Stimulated activated naive B cell treated with anti-CD40 and anti-IgM and Interleukin-4, amounts not matched to agents 10 μg/mL and 1 μg/mL and 100 μg/mL, for 72 hours (primary cell): ENCODE data around the gene DKK3.

Experiments
- ATAC-seq, 2 donors: fragments of 150-1000 bp; cut with Tn5 transposase; replicated peaks; 2 replicates each; pipeline ENCODE4 v1.10.0; 2021; ENCODE audit warnings: moderate library complexity in 1 of 2
- DNase-seq: peaks from one replicate; pipeline ENCODE4 v3.0.0; 2021
- H3K27ac Mint-ChIP-seq: one replicate; pipeline ENCODE4 v1.8.0; 2022; ENCODE audit warnings: mild to moderate bottlenecking, mixed read lengths
- H3K27me3 Mint-ChIP-seq, 2 donors: one replicate each; pipeline ENCODE4 v1.8.0; 2022; ENCODE audit warnings: mixed read lengths in 2 of 2
- H3K36me3 Mint-ChIP-seq, 2 donors: one replicate each; pipeline ENCODE4 v1.8.0; 2022; ENCODE audit warnings: mixed read lengths in 2 of 2, mild to moderate bottlenecking in 1 of 2
- H3K4me1 Mint-ChIP-seq, 2 donors: one replicate each; pipeline ENCODE4 v1.8.0; 2022; ENCODE audit warnings: mixed read lengths in 2 of 2, mild to moderate bottlenecking in 1 of 2
- H3K4me3 Mint-ChIP-seq, 2 donors: one replicate each; pipeline ENCODE4 v1.8.0; 2022; ENCODE audit warnings: mild to moderate bottlenecking in 2 of 2, mixed read lengths in 2 of 2, moderate library complexity in 1 of 2
- H3K9me3 Mint-ChIP-seq, 2 donors: one replicate each; pipeline ENCODE4 v1.8.0; 2022; ENCODE audit warnings: mixed read lengths in 2 of 2, mild to moderate bottlenecking in 1 of 2

DKK3 gene

DNA sequence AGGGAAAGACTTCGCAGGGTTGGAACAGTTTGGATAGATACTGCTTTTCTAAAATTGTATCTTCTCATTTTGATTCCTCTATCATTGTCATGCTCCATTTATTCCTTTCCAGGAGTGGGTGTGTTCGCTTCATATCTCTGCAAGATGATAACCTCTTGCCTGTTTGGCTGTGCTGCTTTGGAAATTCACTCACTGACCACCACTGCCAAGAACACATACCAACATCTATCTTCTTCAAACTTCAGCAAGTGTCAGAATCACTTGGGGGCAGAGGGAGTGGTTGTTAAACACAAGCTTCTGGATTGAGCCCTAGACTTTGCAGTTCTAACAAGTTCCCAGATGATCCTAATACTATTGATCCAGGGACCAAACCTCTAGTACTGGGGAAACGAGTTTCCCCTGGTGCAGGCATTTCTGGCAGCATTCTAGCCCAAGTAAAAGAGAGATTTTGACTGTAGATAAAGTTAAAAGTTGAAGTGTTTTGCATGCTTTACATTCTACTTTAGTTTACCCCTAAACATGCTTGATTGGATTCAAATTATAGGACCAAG, 11.5 kb upstream of the DKK3 start:
- H3K4me1 Mint-ChIP-seq, result no peaks in the 10 kb centered on the region
- no peak overlapping the region for H3K4me3 Mint-ChIP-seq
- ATAC-seq, result no peak
- no peak overlapping the region for H3K27ac Mint-ChIP-seq
- H3K27me3 Mint-ChIP-seq, result peaks cover 27% of the 10 kb centered on the region in 2 donors
- no peaks in the 10 kb centered on the region for H3K36me3 Mint-ChIP-seq
- no peak for DNase-seq
- H3K9me3 Mint-ChIP-seq, result peaks cover 10 to 14% of the 10 kb centered on the region in 2 donors

DNA sequence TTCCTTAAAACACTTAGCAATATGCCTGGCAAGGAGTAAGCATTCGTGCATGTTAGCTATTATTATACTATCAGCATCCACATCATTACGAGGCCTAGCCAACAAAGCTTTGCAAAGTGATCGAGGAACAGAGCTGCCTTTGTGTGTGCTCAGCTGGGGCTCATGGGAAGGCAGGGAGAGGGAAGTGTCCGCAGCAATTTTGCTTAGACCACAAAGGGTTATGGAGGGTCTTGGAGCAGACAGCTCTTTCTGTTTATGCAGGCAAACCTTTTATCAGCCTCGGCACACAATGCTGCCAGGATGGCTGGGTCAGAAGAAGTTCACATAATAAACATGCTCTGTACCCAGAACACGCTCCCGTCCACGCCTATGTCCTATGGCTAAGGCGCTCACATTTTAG, 10.9 kb upstream of the DKK3 start:
- H3K9me3 Mint-ChIP-seq, result peaks cover 6 to 14% of the 10 kb centered on the region in 2 donors
- H3K27ac Mint-ChIP-seq, result no peak overlapping the region
- no peaks in the 10 kb centered on the region for H3K4me1 Mint-ChIP-seq
- no peaks in the 10 kb centered on the region for H3K36me3 Mint-ChIP-seq
- peaks cover 28 to 31% of the 10 kb centered on the region in 2 donors for H3K27me3 Mint-ChIP-seq
- DNase-seq, result no peak
- no peak for ATAC-seq
- no peak overlapping the region for H3K4me3 Mint-ChIP-seq

DNA sequence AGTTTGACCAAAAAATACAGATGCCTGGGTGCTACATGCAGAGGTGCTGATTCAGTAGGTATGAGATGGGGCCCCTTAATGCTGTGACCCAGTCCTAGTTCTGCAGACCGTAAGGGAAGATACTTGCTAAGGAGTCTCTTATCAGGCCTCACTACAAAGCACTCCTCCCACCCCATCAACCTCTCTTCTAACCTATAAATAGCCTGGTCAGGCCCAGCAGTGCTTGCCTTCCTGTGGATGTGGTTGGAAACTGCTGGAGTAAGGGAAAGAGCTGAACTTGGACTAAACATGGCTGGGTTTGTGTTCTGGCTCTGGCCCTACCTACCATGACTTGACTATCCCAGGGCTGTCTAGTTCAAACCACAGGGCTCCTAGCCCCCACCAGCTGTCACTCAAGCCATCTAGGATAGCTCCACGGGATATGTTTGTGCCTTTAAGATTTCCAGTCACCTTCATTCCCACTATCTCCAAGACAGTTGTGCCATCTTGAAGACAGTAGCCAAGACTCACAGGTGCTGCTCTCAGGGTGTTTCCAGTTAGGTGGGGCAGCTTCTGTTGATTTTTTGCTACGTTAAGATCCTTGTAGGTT, 9.5 kb upstream of the DKK3 start:
- Mint-ChIP-seq H3K4me1 (peaks cover 0 to 2% of the 10 kb centered on the region in 2 donors), H3K4me3 (no peak overlapping the region), H3K36me3 (no peaks in the 10 kb centered on the region), H3K9me3 (peaks cover 0 to 7% of the 10 kb centered on the region in 2 donors), H3K27ac (no peak overlapping the region), H3K27me3 (peaks cover 33 to 42% of the 10 kb centered on the region in 2 donors)
- ATAC-seq, result no peak
- DNase-seq, result no peak

DNA sequence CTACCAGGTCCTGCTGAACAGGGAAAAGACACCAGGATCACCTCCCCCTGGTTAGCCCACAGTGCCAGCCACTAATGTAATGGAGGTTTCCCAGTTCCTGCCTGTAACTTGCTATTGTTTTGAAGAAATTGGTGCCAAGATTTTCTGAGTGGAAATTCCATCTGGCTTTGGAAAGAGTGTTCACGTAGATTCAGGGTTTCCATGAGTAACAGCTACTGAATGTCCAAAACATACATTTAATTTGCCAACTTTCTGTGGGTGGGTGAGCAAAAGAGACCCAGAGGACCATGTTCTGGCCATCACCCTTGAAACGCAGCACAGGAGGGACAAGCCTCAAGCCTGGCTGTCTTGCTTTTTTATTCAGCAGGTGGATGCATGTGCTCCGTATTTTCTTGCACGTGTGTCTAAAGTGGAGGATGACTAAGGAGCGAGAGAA, 8.8 kb upstream of the DKK3 start:
- H3K27ac Mint-ChIP-seq, result no peak overlapping the region
- DNase-seq, result no peak
- peaks cover 0 to 6% of the 10 kb centered on the region in 2 donors for H3K9me3 Mint-ChIP-seq
- no peaks in the 10 kb centered on the region for H3K36me3 Mint-ChIP-seq
- H3K27me3 Mint-ChIP-seq, result peaks cover 27 to 36% of the 10 kb centered on the region in 2 donors
- no peak for ATAC-seq
- H3K4me1 Mint-ChIP-seq, result peaks cover 0 to 2% of the 10 kb centered on the region in 2 donors
- H3K4me3 Mint-ChIP-seq, result no peak overlapping the region

DNA sequence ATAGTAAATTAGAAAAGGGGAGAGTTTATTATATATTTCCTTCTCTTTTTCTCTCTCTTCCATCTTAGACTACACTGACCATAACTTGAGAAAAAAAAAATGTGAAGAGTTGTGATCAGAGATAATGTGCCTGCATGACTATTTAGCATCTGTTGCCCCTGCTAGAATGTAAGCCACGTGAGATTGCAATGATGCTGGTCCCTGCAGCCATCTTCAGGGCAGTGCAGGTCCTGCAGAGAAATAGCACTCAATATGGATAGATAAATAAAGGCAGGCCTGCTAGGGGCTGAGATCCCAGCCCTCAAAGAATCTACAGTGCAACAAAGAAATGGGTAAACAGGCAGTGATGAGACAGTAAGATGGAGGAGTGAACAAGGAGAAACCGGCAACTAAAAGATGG, 7.8 kb upstream of the DKK3 start:
- H3K4me3 Mint-ChIP-seq, result no peak overlapping the region
- peaks cover 0 to 6% of the 10 kb centered on the region in 2 donors for H3K9me3 Mint-ChIP-seq
- H3K27ac Mint-ChIP-seq, result no peak overlapping the region
- ATAC-seq, result no peak
- peaks cover 28 to 40% of the 10 kb centered on the region in 2 donors for H3K27me3 Mint-ChIP-seq
- DNase-seq, result no peak
- no peaks in the 10 kb centered on the region for H3K36me3 Mint-ChIP-seq
- peaks cover 0 to 2% of the 10 kb centered on the region in 2 donors for H3K4me1 Mint-ChIP-seq

DNA sequence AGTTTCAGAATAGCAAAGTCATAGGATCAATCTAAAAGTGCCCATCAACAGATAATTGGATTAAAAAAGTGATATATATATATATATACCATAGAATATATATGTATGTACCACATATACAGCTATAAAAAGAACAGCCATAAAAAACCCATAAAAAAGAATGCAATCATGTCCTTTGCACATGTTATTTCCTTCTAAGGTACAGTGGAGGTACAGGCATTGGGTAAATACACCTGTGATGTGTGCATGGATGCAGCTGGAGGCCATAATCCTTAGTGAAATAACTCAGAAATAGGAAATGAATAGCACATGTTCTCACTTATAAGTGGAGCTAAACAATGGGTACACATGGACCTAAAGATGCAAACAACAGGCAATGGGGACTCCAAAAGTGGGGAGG, 7.1 kb upstream of the DKK3 start:
- H3K27ac Mint-ChIP-seq, result no peak overlapping the region
- ATAC-seq (no peak), DNase-seq (no peak)
- H3K36me3 Mint-ChIP-seq, result no peaks in the 10 kb centered on the region
- peaks cover 0 to 2% of the 10 kb centered on the region in 2 donors for H3K4me1 Mint-ChIP-seq
- no peak overlapping the region for H3K4me3 Mint-ChIP-seq
- H3K9me3 Mint-ChIP-seq, result peaks cover 0 to 6% of the 10 kb centered on the region in 2 donors
- H3K27me3 Mint-ChIP-seq, result peaks cover 35 to 44% of the 10 kb centered on the region in 2 donors

DNA sequence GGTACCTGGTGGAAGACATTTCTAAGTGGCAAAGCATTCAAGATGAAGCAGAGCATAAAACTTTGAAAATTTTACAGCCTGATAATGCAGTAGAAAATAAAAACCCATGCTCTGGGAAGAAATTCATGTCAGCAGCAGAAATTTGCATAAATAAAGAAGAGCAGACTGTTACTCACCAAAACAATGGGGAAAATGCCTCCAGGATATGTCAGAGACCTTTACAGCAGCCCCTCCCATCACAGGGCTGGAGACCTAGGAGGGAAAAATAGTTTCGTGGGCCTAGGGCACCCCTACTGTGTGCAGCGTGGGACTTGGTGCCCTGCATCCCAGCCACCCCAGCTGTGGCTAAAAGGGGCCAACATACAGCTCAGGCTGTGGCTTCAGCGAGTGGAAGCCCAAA, 5.4 kb upstream of the DKK3 start:
- H3K4me1 Mint-ChIP-seq, result peaks cover 7% of the 10 kb centered on the region in 2 donors
- peaks cover 0 to 6% of the 10 kb centered on the region in 2 donors for H3K9me3 Mint-ChIP-seq
- H3K36me3 Mint-ChIP-seq, result peaks cover 0 to 2% of the 10 kb centered on the region in 2 donors
- H3K27ac Mint-ChIP-seq, result no peak overlapping the region
- no peak overlapping the region for H3K4me3 Mint-ChIP-seq
- H3K27me3 Mint-ChIP-seq, result peaks cover 52 to 56% of the 10 kb centered on the region in 2 donors
- ATAC-seq (no peak), DNase-seq (no peak)

DNA sequence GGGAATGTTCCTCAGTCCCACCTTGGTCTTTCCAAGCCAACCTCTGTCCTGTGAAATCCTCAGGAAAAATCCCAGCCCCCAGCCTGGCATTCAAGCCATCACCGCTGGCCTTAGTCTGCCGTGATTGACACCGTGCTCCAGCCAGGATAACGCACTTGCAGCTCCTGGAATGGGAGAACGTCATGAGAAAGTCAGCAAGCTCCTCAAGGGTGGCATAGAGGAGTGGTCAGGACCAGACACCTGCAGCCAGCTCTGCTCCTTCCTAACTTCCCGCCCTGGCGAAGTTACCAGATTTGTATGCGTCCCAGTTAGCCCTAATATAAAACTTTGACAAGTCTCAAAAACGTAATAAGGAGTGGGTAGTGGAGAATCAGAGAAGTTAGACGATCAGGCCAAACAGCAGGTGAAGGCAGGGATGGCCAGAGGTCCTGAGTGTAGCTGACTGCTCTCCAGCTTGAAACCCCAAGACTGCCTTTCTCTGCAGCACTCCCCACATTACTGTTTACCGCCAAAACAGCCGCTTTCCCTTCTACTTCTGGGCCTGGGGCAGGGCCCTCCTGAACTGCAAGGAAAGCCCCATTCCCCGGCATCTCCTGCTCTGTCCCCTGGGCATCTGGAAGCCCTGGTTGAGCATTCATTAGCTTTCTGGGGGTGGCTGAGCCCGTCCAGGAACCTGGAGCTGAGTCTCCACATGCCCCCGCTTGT, 1.3 kb upstream of the DKK3 start:
- ATAC-seq (no peak), DNase-seq (no peak)
- Mint-ChIP-seq H3K36me3 (peaks cover 0 to 2% of the 10 kb centered on the region in 2 donors), H3K4me3 (peak overlapping the region; percentile 60 to 68), H3K4me1 (peaks cover 9 to 17% of the 10 kb centered on the region in 2 donors), H3K27me3 (peaks cover 69 to 71% of the 10 kb centered on the region in 2 donors), H3K9me3 (peaks cover 0 to 2% of the 10 kb centered on the region in 2 donors), H3K27ac (no peak overlapping the region)

DNA sequence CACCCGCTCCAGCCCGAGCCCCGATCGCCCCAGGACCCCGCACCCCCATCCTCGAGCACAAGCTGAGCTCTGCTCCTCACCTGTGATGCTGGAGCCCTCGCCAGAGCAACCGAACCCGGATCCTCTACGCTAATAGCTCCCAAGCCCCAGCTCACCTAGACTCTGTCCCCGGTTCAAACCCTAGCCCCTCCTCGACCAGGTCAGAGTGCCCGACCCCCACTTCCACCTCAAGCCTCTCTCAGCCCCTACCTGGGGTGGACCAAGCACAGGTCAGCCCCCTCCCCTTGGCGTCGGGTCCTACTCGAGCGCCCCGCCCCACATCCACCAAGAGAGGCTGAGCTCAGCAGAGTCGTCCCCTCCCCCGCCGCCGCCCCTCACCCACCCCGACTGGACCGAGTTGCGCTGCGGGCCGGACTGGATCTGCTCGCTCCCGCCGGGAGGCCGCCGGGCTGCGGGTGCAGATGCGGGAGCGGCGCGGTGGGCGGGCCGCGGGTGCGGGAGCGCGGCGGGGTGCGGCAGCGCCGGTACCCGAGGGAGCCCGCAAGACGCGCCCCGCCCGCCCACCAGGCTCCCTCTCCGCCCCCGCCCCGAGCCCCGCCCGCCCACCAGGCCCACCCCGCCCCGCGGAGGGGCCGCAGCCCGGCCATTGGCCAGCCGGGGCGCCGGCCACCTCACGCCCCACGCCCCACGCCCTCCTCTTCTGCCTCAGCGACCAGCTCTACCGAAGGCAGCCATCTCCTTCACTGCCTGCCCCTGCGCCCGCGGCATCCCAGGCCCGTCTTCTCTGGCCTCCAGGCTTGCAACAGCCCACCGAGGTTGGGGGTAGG, 577 bp upstream of the DKK3 start:
- Mint-ChIP-seq H3K9me3 (no peaks in the 10 kb centered on the region), H3K27me3 (peaks cover 69 to 74% of the 10 kb centered on the region in 2 donors), H3K27ac (no peak overlapping the region), H3K4me3 (peak overlapping the region; percentile 60 to 68), H3K36me3 (peaks cover 0 to 2% of the 10 kb centered on the region in 2 donors), H3K4me1 (peaks cover 9 to 17% of the 10 kb centered on the region in 2 donors)
- no peak for DNase-seq
- ATAC-seq, result no peak

DNA sequence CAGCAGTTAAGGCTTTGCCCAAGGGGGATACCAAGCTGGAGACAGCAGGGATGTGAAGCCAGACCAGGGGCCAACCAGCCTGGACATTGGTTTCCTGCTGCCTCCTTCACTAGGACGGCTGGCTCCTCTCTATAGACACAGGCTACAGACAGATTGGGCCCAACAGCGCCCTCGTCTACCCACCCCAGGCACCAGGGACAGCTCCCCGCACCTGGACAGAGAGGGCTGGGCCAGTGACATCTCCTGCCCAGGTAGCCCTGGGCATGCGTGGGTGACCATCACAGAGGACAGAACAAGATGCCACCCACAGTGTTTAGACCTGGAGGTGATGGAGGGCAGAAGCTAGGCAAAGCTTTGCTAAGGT, 1.2 kb downstream of the DKK3 start:
- DNase-seq (no peak), ATAC-seq (no peak)
- Mint-ChIP-seq H3K4me1 (peaks cover 7 to 17% of the 10 kb centered on the region in 2 donors), H3K36me3 (peaks cover 0 to 2% of the 10 kb centered on the region in 2 donors), H3K9me3 (no peaks in the 10 kb centered on the region), H3K4me3 (no peak overlapping the region), H3K27ac (no peak overlapping the region), H3K27me3 (peaks cover 72 to 80% of the 10 kb centered on the region in 2 donors)

DNA sequence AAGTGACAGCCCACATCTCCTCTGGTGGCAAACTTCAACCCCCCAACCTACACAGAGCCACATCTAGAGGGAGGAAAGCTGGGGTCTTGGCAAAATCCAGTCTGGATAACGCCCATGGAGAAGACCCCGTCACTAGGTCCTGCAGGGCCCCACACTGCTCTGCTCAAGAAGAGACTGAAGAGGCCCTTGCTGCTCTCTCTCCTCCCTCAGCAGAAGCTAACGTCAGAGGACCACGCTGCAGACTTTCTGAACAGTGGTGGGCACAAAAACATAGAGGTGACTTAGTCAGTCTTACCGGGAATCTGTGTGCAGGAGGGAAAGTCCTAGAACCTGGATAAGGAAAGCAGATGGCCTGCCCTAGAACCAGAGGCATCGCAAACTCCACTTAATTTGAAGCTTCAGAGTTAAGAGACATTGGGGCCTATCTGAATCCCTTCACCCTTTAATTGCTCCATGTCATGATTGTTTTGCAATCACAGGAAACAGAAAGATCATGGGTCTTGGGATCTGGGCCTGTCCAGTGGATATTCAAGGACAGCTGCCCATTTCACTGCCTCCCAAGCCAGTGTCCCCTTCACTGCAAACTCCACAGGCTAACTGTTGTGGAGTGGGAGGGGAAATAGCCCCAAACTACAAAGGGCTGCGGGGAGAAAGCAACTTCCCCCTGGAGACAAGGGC, 1.7 kb downstream of the DKK3 start:
- H3K4me1 Mint-ChIP-seq, result peaks cover 7 to 17% of the 10 kb centered on the region in 2 donors
- peaks cover 0 to 2% of the 10 kb centered on the region in 2 donors for H3K36me3 Mint-ChIP-seq
- no peaks in the 10 kb centered on the region for H3K9me3 Mint-ChIP-seq
- ATAC-seq (no peak), DNase-seq (no peak)
- H3K4me3 Mint-ChIP-seq, result no peak overlapping the region
- no peak overlapping the region for H3K27ac Mint-ChIP-seq
- peaks cover 68 to 80% of the 10 kb centered on the region in 2 donors for H3K27me3 Mint-ChIP-seq

DNA sequence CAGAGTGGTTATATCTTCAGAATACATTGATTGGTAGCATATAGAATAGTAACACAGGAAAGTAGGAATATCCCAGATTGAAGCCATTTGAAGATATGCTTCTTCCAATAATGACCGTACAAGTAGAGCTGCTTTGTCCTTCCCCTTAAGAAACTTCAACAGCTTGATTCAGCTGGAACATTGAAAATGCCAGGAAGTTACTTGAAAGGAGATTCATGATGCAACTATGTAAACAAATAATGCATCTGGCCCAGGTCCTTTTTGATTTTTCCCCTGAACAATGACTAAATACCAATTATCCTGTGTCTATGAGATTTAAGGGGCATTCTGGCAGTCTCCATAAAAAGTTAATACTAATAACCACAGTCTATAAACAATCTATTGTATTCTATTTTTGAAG, 3.0 kb downstream of the DKK3 start:
- H3K4me1 Mint-ChIP-seq, result peaks cover 7 to 17% of the 10 kb centered on the region in 2 donors
- ATAC-seq (no peak), DNase-seq (no peak)
- no peak overlapping the region for H3K27ac Mint-ChIP-seq
- H3K36me3 Mint-ChIP-seq, result peaks cover 0 to 2% of the 10 kb centered on the region in 2 donors
- peaks cover 63 to 71% of the 10 kb centered on the region in 2 donors for H3K27me3 Mint-ChIP-seq
- no peak overlapping the region for H3K4me3 Mint-ChIP-seq
- no peaks in the 10 kb centered on the region for H3K9me3 Mint-ChIP-seq

DNA sequence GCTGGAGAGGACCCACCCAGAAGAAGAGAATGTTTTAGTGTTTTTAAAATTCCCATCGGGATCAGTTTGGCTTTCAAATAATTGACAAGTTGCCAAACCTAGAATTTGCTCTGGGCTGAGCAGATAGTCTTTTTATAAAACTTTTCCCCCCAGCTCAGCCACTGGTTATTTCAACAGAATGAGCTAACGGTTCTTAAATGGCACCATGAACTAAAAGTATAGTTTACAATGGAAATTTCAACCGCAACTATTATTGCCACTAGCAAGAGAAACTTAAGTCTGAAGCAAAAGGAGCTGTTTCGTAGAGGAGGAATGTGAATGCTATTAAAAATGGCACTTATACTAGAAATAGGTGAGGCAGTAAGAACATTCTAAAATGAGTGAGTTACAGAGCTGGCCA, 3.4 kb downstream of the DKK3 start:
- no peaks in the 10 kb centered on the region for H3K9me3 Mint-ChIP-seq
- no peak for DNase-seq
- peaks cover 59 to 67% of the 10 kb centered on the region in 2 donors for H3K27me3 Mint-ChIP-seq
- H3K4me3 Mint-ChIP-seq, result no peak overlapping the region
- H3K36me3 Mint-ChIP-seq, result peaks cover 0 to 2% of the 10 kb centered on the region in 2 donors
- ATAC-seq, result no peak
- H3K27ac Mint-ChIP-seq, result no peak overlapping the region
- H3K4me1 Mint-ChIP-seq, result peaks cover 7 to 17% of the 10 kb centered on the region in 2 donors

DNA sequence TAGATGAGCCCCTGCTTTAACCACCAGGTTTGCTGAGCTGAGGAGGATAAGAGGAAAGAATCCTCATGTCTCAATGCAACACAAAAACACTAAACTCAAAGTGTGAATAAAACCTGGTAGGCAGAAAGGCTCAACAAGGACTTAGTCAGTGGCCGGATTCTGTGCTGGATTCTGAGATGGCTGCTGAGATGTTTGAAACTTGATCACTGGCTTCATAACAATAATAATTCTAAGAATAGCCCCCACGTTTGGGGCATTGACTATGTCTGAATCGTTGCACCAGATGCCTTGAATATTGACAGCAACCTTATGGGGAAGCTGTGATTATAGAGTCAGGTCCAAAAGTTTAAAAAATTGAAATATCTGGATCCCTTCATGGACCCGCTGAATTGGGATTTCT, 4.6 kb downstream of the DKK3 start:
- no peak overlapping the region for H3K27ac Mint-ChIP-seq
- no peak for DNase-seq
- peaks cover 48 to 54% of the 10 kb centered on the region in 2 donors for H3K27me3 Mint-ChIP-seq
- ATAC-seq, result no peak
- no peak overlapping the region for H3K4me3 Mint-ChIP-seq
- H3K4me1 Mint-ChIP-seq, result peaks cover 2 to 10% of the 10 kb centered on the region in 2 donors
- no peaks in the 10 kb centered on the region for H3K9me3 Mint-ChIP-seq
- H3K36me3 Mint-ChIP-seq, result no peaks in the 10 kb centered on the region
